GM21526 (cell line): ENCODE results near the gene MEGF6.
"Not testable (repeated sequence)": the region's sequence is repeated elsewhere in the genome, so short reads cannot be mapped to it uniquely, and the experiment has no call there.

Experiments used
- ATAC-seq: cut with Tn5 transposase; IDR thresholded peaks from one replicate; pipeline ENCODE4 v1.9.1; 2021; ENCODE audit warnings: moderate library complexity; ENCODE audit not compliant: unreplicated experiment, low FRiP score

MEGF6 gene

GRCh38 chr1:3578433-3578805, 32.9 kb downstream of the MEGF6 start:
- no peak for ATAC-seq

DNA sequence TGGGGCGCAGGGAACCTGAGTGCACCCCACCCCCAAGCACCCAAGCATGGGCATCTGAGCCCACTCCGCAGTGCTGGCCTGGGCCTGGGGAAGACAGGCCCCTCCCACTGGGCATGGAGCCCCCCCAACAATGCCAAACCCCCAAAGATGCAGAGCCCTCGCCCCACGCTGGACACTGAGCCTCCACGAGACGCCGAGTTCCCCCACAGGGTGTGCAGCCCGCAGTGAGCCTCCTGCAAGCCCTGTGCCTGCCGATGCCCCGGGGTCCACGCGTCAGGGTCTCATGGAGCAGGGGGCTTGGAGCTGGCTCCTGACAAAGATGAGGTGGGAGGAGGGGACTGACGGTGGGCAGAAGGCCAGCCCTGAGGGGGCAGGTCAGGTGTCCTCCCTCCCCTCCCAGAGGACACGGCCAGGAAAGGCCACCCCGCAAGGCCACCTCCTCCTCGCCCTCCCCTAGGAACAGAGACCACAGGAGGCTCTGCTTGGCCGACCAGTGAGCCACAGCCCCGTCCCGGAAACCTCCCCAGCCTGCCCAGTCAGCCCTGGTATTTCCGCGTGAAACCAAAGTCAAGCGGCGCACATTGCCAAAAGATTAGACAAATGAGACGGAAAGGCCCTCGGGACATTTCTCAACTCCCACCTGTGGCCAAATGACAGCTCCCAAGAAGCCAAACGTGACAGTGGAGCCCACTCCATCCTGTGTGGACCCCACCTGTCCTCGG, 33.4 kb downstream of the MEGF6 start:
- ATAC-seq = no peak

- no peak for ATAC-seq
Measured at GRCh38 chr1:3577300-3577699, 34.0 kb downstream of the MEGF6 start.

DNA sequence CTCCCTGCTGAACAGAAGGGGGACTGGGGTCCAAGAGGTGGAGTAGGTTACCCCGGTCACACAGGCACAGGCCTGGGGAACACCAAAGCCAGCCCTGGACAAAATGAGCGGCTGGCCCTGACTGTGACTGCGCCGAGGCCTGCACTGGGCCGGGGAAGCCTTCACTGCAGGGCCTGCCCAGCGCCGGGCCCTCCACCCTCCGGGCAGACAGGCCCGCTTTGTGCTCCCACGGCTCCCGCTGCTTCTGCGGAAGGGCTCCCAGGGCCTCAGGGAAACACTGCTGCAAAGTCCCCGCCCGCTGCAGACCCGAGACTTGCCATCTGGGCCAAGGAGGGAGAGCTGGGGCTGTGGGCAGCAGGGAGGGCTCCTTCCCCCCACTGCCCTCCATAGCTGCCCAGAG, 35.3 kb downstream of the MEGF6 start:
- no peak for ATAC-seq

DNA sequence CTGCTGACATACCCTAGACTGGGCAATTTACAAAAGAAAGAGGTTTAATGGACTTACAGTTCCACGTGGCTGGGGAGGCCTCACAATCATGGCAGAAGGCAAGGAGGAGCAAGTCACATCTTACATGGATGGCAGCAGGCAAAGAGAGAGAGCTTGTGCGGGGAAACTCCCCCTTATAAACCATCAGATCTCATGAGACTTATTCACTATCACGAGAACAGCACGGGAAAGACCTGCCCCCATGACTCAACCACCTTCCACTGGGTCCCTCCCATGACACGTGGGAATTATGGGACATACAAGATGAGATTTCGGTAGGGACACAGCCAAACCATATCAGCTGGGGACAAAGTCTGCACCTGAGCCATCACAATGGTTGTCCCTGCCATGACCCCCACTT, 35.8 kb downstream of the MEGF6 start:
- not testable (repeated sequence) for ATAC-seq

DNA sequence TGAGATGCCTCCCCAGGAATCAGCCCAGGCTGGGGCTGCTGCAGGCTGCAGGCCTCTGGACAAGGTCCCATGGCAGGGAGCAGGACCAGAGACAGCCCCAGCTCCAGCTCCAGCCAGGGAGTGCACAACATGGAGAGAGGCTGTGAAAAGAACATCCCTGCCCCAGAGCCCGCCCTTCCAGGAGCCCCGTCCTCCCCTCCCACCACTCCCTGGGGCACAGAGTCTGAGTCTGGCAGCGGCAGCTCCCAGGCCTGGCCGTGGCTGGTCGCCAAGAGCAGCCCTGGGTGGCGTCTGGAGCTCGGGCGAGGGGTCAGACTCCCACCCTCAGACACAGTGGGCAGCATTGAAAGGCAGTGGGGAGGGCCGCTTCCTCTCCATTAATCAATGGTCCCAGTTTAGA, 37.8 kb downstream of the MEGF6 start:
- no peak for ATAC-seq

DNA sequence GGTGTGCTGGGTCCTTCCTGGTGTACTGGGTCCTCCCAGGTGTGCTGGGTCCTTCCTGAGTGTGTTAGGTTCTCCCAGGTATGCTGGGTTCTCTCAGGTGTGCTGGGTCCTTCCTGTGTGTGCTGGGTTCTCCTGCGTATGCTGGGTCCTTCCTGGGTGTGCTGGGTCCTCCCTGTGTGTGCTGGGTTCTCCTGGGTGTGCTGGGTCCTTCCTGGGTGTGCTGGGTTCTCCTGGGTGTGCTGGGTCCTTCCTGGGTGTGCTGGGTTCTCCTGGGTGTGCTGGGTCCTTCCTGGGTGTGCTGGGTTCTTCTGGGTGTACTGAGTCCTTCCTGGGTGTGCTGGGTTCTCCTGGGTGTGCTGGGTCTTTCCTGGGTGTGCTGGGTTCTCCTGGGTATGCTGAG, 38.7 kb downstream of the MEGF6 start:
- not testable (repeated sequence) for ATAC-seq

- no peak for ATAC-seq
Measured at GRCh38 chr1:3571263-3571662, 40.0 kb downstream of the MEGF6 start.

DNA sequence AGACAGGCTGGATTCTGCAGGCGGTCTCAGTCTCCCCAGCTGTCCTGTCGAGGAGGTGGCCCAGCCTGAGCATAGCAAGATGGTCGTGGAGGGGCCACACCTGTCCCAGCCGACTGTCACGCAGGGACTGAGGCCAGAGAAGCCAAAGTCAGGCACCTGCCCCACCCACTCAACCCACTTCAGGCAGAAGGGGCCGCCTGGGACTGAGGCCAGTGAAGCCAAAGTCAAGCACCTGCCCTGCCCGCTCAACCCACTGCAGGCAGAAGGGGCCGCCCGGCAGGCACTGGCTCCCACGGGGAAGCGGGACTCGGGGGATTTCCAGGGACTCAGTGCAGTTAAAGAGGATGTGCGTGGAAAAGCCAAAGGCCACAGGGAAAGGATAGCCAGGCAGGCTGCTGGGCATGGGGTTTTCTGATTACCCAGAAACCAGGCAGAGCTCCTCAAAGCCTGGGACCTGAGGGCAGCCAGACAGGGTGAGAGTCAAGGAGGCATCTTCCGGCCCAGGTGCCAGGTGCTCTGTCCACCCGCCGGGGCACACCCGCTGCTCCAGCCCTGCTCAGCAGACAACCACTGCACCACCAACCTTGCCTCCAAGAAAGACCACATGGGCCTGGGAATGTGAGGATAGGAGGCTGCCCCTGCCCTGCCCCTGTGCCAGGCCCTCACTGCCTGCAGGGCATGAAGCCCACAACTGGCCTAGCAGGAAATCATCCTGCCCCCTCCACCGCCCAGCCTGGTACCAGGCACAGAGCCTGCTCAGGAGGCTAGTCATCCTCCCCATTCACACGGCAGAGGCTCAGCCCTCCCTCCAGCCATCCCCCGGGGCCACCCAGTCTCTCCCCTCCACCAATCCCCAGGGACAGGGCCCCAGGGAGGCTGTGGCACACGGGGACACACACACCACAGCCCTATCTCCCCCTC, 41.0 kb downstream of the MEGF6 start:
- no peak for ATAC-seq

DNA sequence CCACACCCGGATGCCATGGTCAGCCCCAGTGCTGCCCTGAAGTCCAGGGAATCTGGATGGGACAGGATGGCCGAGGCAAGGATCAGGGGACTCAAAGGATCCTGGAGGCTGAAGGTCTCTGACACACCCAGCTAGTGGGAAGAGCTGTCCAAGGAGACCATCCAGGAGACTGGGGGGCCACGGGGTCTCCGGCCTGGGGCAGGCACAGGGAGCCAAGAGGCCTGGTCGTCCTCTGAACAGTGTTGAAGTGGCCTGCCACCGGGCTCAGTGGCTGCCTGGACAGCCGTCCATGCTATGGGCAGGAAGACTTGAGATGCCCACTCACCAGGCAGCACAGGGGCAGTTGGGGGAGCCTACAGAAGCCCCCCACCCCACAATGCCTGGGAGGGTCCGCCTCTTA, 41.9 kb downstream of the MEGF6 start:
- ATAC-seq = no peak

GRCh38 chr1:3568815-3569435, 42.4 kb downstream of the MEGF6 start:
- no peak for ATAC-seq

DNA sequence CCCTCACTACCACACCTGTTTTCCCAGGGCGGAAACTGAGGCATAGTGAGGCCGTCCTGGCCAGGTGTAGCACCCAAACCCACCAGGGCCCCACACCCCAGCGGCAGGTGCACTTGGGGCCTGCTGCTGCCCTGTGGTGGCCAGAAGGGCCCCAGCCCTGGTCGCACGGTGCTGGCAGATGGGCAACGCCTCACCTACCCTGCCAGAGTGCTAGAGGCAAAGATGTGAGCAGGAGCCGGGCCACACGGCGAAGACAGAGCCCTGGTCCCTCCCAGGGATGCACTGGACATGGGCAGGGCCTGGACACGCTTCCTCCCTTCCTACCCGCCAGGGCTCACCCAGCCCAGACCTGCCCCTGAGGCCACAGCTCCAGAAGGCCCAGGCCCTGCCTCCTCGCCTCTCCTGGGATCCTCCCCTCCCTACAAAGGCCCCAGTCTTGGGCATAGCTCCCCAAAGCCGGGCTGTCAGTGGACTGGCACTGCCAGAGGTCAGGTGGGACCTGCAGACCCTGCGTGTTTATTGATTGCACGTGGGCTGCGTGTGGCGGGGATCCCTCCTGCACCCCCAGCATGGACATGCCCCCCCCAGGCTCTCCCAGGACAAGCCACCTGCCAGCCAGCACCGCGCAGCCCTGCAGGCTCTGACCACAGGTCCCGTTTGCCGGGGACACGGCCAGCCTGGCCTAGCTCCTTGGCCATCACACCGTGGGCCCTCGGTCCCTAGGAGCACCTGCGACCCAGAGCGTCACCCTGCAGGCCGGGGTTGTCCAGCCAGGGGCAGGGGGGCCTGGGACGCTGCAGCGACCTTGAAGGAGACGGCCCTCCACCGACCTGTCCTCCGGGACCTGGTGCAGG, 44.1 kb downstream of the MEGF6 start:
- ATAC-seq = no peak

DNA sequence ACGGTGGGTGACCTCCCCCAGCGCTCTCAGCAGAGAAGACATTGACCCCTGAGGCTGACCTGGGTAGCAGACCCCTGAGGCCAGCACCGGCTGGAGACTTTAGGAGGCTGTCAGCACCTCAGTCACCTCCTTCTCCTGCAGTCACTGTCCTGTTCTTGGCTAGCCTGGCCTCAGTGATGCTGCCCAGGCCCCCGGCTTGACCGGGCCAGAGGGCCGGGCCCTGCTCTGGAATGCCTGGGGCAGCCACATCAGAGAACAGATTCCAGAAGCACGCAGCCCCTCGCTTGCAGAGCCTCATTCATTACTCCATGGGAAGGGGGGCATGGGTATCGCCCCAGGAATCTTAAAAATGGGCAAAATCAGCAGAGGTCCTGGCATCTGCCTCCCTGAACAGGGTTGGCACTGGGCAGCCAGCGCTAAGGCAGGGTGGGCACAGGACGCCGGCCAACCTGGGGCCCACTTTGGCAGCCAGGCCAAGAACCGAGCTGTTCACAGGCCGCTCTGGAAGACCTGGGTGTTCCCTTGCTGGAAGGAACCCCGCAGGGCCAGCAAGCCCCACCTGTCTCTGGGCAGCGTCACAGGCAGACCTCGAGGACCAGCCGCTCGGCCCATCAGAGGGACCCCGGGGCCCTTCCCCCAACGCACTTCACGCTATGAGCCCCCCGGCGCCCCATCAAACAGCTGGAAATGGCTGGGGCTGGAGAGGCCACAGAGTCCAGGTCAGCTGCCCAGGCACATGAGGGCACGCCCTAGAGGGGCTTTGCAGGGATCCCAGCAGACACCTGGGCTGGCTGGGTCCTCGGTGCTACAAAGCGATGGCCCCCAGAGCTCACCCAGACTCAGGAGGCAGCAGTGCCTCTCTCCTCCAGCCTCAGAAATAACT, 45.1 kb downstream of the MEGF6 start:
- no peak for ATAC-seq

DNA sequence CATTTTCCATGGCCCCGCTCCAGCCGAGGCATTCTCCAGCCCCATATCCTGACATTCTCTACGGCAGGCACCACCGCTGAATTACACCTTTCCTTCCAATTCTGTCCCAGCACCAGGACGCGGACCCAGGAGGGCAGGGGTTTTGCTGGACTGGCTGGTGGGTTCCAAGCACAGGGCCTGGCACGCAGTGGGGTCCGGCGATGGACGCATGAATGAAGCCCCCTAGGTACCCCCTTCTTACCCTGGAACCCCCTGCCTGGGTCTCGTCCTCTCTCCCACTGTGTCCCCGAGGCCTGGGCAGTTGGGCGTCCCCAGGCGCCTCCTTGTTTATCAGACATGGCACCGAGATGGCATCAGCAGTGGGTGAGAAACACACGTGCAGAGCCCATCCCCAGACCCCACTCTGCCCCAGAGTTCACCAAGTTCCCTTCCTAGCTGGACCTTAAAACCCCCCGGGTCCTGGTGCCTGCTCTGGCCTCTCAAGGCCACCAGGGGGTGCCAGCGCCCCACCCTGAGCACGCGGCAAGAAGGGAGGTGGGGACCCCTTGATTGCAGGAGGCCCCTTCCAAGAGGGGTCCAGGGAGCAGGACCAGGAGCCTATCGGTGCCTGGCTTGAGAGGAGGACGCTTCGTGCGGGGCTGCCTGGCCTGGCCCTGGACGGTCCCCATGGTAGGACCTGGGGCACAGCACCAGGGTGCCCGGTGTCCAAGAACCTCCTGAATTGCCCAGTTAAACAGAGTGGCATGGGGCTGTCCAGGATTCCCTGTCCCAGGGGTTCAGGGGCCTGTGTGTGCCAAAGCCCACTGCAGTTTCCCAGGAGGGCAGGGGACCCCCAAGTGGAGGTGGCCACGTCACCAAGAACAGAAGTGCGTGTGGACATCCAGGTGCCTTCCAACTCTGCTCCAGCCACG, 46.1 kb downstream of the MEGF6 start:
- no peak for ATAC-seq

- ATAC-seq = no peak
Measured at GRCh38 chr1:3563610-3564009, 47.7 kb downstream of the MEGF6 start.

- no peak for ATAC-seq
Measured at GRCh38 chr1:3563125-3563524, 48.2 kb downstream of the MEGF6 start.

- no peak for ATAC-seq
Measured at GRCh38 chr1:3562712-3563111, 48.6 kb downstream of the MEGF6 start.

- no peak for ATAC-seq
Measured at GRCh38 chr1:3561702-3562101, 49.6 kb downstream of the MEGF6 start.

DNA sequence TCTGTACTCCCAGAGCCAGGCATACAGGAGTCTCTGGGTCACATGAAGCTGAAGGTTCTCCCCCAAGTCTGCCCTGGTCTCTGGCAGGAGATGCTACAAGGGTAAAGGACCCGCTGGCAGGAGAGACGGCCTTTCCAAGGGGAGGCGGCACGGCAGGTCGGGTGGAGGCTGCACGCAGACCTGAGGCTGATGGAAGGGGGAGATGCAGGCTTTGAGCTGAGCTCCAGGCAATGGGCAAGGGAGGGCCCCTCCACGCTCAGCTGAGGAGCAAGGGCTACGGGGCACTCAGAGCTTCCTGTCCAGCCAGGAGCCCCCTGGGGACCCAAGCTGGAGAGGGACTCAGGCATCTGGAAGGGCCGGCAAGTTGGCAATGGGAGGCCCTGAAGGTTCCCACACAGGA, 50.3 kb downstream of the MEGF6 start:
- no peak for ATAC-seq
